H1 (cell line): ENCODE data around the gene CBY2. TPM values are rescaled to one million over a fixed set of nuclear protein-coding genes. Genes with fewer than 3 reads are reported as not detected.

ENCODE experiments used
- KDM1A ChIP-seq: fragments of 200-600, 300-600 bp; sonication (generic); IDR thresholded peaks from 2 replicates; pipeline ENCODE4 v1.7.1; 2016; ENCODE audit warnings: mild to moderate bottlenecking, low read length, borderline replicate concordance
- POU5F1 ChIP-seq: IDR thresholded peaks from 2 replicates; pipeline ENCODE4 v1.6.1; 2011; ENCODE audit warnings: low read depth, mild to moderate bottlenecking, low read length, moderate library complexity
- polyA plus RNA-seq, 7 experiments: library from polyadenylated mRNA; depleted of rRNA in 3 of 7; stranded (reverse) in 5 of 7; unstranded in 2 of 7; fragments of >200 nt in 5 of 7; fragments of 200-250 nt in 2 of 7; gene quantifications; 1 replicate in 5 of 7; 2 replicates in 1 of 7; 4 replicates in 1 of 7; pipeline versions ENCODE4 v1.2.1 to v1.2.3, GENCODE V29; 2011 to 2013; ENCODE audit warnings: missing spikeins in 2 of 7, mixed read lengths in 2 of 7
- total RNA-seq: library from RNA; stranded (reverse); fragmentation: NEBNext Ultra II Directional; extraction: Animal tissue kit (Norgen Biotek cat#: 25700); gene quantifications from 2 replicates; pipeline ENCODE4 v1.2.1, GENCODE V29; 2021

The CBY2 gene
- total and polyA plus RNA-seq, 2 of the 8 experiments (the other 6 are each of a cell fraction or from before 2014, with no cell fraction given) = not detected

GRCh38 chr13:45688577-45688976 lies 13.5 kb upstream of the CBY2 start (continued):
- TF ChIP-seq KDM1A (no peak), POU5F1 (no peak)
- TF ChIP-seq, all 59 proteins: peak for 0
